Fibroblast of skin of left biceps (primary cell): ENCODE measurements around the gene ITGA7.

Experiments used
- DNase-seq, 2 experiments: peaks; one replicate each; pipeline ENCODE4 v3.0.0-alpha.2; 2013; ENCODE audit warnings: low read depth in 2 of 2

The ITGA7 gene

GRCh38 chr12:55642669-55643068 is 65.0 kb downstream of the ITGA7 start:
- no peak for DNase-seq

DNA sequence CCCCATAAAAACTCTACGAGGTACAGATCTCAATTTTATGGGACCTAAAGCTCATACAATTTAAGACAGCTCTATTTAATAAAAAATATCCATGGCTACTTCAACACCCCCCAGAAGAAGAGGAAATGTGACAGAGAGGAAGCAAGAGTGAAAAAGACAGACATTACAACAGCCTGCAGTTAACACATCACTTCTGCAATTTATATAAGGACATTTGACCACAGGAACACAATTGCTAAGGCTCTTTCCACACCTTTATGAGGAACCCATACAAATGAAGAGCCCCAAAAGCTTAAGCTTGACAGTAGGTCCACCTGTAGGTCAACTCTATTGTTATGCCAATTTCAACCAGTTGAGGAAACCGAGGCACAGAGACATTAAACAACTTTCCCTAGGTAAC is 65.4 kb downstream of the ITGA7 start:
- no peak for DNase-seq

DNA sequence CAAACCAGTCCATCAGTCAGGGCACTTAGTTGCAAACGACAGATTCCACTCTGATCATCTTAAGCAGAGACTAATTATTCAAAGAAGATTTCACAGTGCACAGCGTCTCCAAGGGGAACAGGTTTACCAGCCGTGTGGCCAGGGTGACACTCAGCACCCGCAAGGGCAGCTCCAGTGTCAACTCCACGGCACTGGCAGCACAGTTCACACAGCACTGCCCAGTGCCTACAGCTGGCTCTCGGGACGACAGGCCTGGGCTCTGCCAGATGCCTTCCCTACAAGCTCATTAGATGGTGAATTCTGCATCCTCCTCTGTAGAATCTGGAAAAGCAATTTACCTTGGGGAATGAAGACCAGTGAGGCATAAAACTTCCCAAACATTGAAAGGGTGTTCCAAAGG is 66.1 kb downstream of the ITGA7 start:
- no peak for DNase-seq

DNA sequence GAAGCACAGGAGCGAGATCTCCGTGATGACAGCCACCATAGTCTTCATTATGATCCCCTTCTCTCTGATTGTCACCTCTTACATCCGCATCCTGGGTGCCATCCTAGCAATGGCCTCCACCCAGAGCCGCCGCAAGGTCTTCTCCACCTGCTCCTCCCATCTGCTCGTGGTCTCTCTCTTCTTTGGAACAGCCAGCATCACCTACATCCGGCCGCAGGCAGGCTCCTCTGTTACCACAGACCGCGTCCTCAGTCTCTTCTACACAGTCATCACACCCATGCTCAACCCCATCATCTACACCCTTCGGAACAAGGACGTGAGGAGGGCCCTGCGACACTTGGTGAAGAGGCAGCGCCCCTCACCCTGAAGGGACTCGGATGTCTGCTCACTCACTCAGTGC is 70.2 kb downstream of the ITGA7 start:
- DNase-seq, result no peak

DNA sequence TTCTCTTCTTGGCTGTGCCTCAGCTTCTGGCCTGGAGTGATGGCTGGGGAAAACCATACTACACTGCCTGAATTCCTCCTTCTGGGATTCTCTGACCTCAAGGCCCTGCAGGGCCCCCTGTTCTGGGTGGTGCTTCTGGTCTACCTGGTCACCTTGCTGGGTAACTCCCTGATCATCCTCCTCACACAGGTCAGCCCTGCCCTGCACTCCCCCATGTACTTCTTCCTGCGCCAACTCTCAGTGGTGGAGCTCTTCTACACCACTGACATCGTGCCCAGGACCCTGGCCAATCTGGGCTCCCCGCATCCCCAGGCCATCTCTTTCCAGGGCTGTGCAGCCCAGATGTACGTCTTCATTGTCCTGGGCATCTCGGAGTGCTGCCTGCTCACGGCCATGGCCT is 70.9 kb downstream of the ITGA7 start, which contains the start of gene OR10P1:
TSS of gene OR10P1 (plus strand) at position 40 of the 400 bp plus-strand sequence. CDS start at position 40, 0 bp downstream.
- no peak for DNase-seq

DNA sequence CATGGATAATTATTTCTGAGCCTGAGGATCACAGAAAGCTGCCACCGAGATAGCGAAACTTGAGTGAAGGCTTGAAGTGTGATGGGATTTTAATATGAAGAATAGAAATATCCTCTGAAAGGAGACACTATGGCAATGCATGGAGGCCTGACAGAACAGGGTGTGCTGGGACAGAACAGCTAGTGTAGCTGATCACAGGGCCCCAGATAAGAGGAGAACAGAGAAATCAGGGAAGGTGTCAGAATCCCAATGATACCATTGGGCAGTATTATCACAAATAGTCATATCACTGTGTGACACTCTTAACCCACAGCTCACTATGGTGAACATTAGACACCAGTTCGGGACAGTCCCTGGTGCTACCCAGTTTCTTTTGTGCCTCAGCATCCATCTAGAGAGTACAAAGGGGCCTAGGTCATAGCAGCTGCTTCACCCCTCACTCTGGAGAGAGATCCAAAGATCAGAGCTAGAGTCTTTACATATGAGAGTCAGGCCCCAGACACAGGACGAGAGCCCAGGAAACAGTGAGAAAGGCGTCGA is 71.5 kb downstream of the ITGA7 start:
- DNase-seq, result no peak
